Kasumi-1 (cell line): ENCODE measurements around the gene NEK8.
A peak's percentile ranks its signal among the peaks of the same experiment; 100 is the strongest.
"Not testable (repeated sequence)": the region's sequence is repeated elsewhere in the genome, so short reads cannot be mapped to it uniquely, and the experiment has no call there.

Experiments
- DNase-seq, 2 experiments: peaks; one replicate each; lab custom pipeline; 2025; lab: John Stamatoyannopoulos, UW

The NEK8 gene

DNA sequence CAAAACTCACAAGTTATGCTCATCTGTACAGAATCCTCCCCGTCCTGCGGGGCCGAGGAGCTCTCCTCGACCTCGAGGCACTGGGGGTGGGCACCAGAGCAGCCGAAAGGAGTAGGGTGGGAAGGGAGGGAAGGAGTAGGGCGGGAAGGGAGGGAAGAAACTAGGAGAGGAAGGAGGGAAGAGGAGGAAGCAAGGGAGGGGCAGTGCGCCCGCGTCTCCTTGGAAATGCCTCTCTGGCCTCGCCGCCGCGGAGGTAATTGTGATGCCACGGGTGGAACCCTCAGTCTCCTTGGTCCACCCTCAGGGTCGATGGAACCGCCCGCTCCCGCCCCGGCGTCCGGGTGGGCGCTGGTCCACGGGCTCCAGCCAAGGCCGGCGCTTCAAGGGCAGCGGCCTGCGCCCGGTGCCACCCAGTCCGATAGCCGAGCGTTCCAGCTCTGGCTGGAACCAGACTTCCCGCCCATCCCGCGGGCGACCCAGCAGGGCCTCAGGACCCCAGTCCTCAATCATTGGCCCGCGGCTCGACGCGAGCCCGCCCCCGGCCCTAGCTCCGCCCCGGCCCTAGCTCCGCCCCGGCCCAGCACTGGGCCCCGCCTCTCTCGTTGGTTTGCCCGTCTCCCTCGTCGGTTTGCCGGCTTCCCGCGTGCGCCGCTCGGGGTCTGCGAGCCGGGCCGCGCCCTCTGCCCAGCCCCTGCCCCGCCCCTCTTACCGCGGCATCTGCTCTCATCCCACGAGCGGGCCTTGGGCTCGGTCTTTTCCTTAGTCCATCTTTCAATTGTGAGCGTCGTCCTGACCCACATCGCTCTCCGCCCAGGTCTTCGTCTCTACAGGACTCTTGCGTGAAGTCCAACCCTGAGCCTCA, 17.5 kb upstream of the NEK8 start:
- DNase-seq: peak; percentile 87 to 91

DNA sequence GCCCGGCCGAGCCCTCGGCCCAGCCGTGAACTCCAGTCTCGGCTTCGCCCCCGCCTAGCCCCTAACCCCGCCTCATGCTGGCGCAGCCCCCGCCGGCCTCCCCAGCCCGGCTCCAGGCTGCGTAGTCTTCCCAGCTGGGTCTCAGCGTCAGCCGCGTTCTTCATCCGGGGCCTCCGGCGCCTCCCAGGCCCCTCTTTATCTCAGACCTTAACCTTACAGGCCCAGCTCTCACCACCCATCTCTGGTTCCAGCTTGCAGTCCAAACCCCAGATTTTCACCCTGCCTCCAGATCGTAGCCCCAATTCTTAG, 16.9 kb upstream of the NEK8 start, which contains the start of gene PROCA1:
TSS of gene PROCA1 (minus strand) at position 166 of the 309 bp plus-strand sequence. CDS start 228 bp downstream, outside the sequence.
- DNase-seq: peak; percentile 58 to 59

DNA sequence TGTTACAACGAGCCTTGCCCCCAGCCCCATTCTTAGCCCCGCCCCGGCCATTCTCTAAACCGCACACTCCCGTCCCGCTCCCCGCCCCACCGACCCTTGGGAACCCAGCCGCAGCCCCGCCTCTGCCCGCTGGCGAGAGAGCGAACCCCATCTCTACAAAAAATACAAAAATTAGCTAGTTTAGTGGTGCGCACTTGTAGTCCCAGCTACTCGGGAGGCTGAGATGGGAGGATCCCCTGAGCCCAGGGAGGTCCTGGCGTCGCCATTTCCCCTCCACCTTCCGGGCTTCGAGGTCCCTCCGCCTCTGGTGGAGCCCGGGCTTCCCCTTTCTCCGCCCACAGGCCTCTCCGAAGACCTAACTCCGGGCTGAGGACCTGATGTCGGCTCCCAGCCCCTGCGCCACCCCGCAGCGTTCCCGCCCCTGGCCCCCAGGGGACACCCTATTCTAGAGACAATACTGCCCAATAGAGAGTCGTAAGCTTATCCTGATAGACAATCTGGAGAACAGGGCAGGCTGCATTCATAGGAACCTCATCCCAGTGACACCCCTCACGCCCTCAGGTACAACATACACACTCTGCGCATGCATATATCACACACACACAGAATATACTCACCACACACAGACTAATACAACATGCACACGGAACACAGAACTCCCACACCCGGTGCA, 16.4 kb upstream of the NEK8 start:
- peak; percentile 86 to 88 for DNase-seq

DNA sequence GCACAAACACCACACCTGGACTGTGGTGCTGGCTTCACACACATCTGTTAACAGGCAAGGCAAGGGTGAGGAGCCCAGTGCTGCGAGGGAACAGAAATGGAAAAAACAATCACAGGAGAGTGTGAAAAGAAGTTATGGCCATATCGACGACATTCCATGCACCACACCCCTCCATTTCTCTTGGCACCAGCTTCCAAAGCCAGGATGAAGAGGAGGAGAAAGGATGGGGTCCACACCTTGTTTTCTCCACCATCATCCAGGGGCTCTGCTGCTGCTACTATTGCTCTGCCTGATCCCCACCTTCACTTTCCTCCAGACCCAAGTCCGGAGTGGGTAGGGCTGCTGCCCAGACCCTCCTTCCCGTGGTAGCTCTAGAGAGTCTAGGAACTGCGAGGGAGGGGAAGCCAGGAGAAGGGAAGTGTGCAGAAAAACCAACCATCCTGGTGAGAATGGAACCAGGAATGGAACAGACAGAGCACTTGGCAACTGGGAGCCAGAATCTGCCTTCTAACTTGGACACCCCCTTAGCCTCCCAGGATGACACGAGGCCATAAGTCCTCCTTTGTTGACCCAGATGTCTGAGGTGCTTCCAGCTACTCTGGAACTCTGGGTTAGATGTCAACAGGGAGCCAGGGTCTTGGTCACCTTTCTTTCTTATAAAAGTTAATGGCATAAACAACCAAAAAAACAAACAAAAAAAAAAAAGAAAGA, 15.7 kb upstream of the NEK8 start:
- DNase-seq: no peak

DNA sequence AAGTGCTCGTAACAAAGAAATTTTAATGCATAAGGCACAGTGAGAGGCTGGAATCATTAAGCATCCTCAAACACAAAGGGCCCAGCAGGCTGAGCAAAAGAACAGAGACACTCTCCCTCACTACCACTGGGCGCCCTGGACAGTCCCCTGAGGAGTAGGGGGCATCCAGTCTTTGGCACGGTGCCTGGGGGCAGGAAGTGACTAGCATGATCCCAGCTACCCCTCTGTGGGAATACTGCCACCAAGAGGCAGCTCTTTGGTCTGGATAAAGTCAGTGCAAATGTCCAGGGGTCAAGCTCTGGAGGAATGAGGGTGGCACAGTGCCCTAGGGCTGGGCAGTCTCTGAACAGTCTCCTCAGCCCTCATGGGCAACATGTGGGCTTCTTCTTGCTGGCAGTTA, 14.3 kb upstream of the NEK8 start:
- no peak for DNase-seq

DNA sequence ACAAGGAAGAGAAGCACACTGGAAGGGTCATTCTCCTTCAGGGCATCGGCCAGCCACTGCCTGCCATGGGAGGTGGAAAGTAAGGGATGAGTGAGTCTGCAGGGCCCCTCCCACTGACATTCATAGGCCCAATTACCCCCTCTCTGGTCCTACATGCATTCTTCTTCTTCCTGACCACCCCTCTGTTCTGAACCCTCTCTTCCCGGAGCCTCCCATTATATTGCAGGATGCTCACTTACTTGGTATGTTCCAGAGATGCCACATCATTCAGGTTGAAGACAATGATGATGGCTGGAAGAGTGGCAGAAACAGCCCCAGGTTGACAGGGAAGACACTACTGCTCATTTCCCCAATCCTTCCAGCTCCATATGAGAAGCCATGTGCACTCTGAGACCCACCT, 13.4 kb upstream of the NEK8 start:
- no peak for DNase-seq

DNA sequence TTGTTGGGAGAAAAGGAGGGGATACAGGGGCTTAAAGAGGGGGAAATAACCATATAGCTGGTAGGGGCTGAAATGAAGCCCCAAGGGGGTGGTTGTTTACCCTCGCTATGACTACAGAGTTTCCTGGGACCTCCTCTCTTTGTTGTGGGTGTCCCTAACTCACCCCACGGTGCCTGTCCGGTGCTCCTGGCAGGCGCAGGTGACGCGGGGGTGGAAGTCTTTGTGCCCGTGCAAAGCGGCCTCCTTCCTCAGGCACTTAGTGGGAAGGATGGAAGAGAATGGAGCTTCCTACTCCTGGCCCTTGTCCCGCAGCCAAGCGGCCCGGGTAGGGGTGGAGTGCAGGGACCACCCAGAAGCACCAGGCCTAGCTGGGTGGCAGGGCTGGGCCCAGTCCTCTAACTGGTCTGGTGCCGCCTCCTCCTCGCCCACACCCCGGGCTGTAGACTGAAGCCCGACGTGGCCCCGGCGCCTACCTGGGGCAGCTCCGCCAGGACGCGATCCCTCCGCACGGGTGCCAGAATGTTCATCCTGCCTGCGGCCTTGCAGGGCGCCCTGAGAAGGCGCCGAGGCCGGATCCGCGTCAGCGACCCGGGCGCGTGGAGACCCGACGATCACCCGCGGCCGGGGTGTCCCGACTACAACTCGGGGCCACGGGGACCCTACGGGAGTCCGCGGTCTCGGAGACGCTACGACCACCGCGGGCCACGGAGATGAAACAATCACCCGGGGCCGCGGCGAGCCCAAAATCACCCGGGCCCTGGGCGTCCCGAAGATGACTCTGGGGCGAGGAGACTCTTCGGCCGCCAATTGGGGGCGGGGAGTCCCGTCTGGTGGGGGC, 11.6 kb upstream of the NEK8 start:
- no peak for DNase-seq

DNA sequence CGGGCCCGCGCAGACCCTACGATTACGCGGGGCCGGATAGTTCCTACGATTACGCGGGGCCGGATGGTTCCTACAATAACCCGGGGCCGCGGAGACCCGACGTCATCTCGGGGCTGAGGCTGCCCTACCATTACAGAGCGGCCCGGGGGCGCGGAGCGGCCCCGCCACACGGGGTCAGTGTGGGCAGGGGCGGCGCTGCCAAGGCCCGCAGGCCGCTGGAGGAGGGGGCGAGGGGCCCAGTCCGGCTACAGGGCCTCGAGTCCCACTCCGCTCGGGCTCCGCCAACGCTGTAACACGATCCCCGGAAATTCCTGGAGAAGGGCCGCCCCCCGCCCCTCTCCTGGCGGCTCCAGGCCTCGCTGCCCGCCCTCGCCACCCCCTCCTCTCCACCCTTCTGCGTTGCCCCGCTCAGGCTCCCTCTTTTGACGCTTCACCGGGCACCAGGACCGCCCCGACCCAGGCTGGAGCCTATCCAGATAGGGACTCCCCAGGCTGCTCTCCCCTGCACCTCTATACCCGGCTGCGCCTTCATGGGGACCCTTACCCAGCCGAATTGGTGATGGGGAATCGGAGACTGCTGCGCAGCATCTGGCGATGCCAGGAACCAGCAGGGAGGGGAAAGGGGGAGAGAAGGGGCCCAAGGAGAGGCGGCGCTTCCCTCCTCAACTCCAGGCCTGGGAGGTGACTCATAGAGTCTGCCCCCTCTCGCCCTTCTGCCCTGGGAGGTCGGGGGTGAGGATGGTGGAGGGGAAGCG, 10.8 kb upstream of the NEK8 start, which contains the start of gene RAB34:
TSS of gene RAB34 (minus strand) at position 291 of the 755 bp plus-strand sequence. CDS start 602 bp downstream, outside the sequence.
- peak; percentile 88 to 90 for DNase-seq

DNA sequence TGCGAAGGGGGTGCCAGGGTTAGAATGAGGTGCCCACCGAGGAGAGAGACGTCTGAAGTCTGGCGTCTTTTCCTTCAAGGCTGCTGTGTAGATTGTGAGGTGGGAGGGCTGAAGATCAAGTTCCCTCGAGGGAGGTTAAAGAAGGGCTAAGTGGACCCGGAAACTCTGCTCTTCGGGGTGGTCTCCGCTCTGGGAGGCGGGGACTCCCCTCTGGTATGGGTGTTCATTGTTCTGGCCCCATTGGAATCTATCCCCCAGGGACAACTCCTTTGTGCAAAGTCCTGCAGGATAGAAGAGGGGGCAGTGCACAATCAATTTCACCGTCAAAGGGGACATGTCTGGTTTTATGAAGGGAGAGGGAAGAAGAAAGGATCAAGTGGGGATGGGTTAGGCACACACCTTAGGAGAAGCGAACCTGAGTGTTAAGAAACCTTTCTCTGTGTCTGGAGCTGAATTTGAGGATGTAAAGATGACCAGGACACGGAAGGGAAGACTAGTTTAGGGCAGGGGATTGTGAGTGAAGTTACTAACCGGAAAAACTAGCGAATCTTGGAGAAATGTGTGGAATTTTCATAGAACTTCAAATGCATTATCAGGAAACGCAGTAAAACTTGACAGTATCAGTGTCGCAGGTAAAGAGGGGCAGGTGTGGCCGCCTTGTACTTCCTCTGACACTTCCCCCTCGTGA, 10.1 kb upstream of the NEK8 start:
- no peak for DNase-seq

DNA sequence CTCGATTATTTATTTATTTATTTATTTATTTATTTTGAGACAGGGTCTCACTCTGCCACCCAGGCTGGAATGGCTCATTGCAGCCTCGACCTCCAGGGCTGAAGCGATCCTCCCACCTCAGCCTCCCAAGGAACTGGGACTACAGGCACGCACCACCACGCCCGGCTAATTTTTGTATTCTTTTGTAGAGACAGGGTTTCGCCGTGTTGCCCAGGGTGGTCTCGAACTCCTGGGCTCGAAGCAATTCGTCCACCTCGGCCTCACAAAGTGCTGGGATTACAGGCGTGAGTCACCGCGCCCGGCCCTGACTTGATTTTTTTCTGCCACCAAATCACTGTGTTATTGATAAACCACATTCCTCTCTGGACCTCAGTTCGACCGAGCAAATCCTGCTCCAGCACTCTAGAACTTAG, 9.6 kb upstream of the NEK8 start:
- DNase-seq: no peak

DNA sequence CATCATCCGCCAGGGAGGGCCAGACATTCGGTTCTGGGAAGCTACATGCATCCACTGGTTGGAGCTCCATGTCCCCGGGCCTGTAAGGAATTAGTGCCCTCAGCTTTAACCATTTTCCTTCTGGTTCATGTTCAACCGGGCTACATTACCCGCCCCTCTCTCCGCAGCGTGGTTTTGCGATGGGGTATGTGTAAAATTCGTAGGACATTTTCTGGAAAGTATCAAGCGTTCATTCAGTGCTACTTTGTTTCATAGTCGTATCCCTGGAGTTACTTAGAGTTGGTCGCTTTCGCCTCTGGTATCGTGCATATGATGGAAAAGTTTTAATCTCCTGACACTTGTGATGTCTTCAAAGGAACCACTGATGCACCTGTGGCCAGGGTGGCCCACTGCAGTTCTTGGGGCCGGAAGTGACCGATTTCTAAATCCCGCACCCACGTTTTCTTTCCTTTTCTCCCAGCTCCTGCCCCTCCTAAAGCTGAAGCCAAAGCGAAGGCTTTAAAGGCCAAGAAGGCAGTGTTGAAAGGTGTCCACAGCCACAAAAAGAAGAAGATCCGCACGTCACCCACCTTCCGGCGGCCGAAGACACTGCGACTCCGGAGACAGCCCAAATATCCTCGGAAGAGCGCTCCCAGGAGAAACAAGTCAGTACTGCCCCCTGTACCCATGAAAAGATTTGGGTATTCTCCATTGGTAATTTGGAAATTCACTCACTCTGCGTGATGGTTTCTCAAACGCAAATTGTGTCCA, 8.2 kb upstream of the NEK8 start:
- DNase-seq: no peak

DNA sequence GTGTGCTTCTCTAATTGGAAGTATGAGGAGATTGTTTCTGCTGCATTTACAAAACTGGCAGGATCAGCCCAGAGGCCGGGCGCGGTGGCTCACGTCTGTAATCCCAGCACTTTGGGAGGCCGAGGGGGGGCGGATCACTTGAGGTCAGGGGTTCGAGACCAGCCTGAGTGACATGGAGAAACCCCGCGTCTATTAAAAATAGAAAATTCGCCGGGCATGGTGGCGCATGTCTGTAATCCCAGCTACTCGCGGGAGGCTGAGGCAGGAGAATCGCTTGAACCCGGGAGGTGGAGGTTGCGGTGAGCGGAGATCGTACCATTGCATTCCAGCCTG, 7.6 kb upstream of the NEK8 start:
- DNase-seq: not testable (repeated sequence)

DNA sequence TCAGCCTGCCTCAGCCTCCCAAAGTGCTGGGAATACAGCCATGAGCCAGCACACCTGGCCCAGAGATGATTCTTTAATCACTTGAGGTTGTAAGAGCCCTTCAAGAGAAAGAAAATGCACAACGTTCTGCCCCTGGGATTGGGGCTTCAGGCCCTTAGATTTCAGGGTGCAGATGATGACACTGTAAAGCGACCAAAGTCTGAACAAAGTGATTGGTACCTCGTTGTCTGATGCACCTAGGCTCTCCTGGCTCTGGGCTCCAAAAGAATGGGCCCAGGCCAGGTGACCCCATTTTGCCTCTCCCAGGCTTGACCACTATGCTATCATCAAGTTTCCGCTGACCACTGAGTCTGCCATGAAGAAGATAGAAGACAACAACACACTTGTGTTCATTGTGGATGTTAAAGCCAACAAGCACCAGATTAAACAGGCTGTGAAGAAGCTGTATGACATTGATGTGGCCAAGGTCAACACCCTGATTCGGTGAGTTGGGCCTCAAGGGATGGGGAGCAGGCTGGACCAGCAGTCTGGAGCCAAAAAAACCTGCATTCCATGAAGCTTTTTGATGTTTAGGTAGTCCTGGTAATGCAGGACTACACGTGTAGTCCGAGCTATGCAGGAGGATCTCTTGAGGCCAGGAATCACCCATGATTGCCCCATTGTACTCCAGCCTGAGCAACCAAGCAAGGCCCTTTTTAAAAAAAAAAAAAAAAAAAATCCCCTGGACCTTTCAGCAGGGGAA, 6.0 kb upstream of the NEK8 start:
- DNase-seq: no peak

DNA sequence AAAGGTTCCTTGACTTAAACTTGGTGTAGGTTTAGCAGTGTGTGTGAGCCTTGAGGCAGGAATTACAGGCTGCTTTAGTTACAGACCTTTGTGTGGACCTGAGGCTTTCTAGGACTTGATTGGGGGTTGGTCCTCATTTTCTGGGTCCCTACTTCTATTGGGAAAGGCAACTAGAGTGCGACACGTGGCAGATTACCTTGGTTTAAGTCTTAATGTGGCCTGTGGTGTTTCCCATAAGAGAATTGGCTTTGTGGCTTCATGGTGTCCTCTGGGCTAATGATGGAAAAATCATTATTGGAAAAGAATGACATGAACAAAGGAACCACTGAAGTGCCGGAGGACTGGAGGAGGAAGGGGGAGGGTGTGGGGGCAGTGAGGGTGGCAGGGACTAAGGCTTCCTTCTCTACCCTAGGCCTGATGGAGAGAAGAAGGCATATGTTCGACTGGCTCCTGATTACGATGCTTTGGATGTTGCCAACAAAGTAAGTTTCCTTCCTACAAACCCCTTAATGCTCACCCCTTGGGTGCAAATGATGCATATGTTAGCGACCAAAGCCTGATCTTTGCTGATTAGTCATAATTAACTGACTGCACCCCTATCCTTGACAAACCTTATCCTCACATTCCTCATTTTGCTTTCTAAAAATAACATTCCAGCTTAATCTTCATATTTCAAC, 5.3 kb upstream of the NEK8 start:
- peak in 1 of 2 experiments; percentile 23 for DNase-seq

DNA sequence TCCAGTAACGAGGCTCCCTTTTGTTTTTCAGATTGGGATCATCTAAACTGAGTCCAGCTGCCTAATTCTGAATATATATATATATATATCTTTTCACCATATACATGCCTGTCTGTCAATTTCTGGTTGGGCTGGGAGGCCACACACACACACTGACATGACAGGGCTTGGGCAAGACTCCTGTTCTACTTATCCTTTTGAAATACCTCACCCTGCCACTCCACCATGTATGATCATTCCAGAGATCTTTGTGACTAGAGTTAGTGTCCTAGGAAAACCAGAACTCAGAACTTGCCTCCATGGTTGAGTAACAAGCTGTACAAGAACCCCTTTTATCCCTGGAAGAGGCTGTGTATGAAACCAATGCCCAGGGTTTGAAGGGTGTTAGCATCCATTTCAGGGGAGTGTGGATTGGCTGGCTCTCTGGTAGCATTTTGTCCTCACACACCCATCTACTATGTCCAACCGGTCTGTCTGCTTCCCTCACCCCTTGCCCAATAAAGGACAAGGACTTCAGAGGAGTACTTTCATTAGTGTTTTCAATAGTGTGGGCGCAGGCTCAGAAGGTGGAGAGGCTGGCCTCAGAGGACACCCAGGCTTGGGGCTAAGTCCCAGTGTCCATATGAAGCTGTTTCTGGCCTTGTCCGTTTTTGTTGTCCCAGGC, 4.6 kb upstream of the NEK8 start:
- not testable (repeated sequence) for DNase-seq

DNA sequence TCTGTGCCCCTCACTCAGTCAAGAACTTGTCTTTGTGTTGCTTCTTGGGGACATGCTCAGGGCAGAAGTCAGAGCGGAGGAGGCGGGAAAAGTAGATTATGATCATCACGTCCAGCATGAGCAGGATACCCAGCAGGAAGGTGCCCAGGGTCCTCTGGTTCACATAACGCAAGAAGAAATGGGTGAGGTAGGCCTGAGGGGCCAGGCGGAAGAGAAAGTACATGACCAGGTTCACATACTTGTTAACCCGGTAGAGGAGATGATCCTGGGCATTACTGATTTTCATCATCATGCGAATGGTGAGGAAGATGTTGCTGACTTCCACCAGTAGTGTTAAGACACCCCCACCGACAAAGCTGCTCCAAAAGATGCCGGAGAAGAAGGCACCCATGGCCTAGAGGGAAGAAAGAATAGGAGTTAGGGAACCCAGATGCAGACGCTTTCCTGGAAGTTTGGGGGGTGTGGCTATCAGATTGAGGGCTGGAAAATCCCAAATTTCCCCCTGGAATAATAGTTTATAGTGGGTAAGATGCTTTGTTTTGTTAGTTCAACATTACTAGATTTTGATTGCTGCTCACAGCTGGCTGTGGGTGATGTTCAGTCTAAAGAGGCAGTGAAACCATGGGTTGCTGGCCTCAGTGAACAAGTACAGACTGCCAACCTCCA, 4.0 kb upstream of the NEK8 start:
- DNase-seq: peak; percentile 58 to 62

DNA sequence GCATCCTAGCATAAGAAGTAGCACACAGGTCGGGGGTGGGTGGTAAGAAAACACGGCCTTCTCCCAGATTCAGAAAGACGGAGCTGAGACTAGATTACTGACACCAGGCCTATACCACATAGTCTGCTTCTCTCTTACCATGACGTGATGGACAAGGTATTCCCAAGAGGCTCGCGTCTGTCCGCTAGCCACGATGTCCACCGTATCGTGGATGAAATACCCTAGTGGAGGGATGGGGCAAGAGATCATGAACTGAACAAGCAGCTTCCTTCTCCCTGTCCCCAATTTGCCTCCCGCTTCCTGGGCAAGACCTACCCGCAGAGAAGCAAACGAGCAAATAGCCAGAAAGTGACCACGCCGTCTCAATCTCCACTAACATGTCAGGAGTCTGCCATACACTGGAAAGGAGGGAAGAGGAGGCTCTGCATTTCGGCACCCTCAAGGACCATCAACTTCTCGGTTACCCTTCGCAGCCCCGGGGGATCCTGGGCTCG, 3.4 kb upstream of the NEK8 start:
- DNase-seq: peak; percentile 64 to 78
